Prostate gland (tissue), 2 donors: ENCODE measurements around the gene POLD1. TPM values are rescaled to one million over a fixed set of nuclear protein-coding genes. Genes with fewer than 3 reads are reported as not detected.

Experiments used
- DNase-seq: peaks from one replicate; pipeline ENCODE4 v3.0.0-alpha.2; 2019; ENCODE audit warnings: low spot score
- H3K27ac ChIP-seq, 2 donors: fragments of 200-600 bp; sonication (generic); 2 replicates each; pipeline ENCODE4 v1.5.1; 2017 to 2019
- H3K27me3 ChIP-seq: fragments of 200-600 bp; sonication (generic); replicated peaks from 2 replicates; pipeline ENCODE4 v1.5.1; 2019; ENCODE audit not compliant: insufficient read depth
- H3K36me3 ChIP-seq, 2 donors: fragments of 200-600 bp; sonication (generic); 1 replicate in 1 of 2; 2 replicates in 1 of 2; pipeline versions ENCODE4 v1.5.1 to v1.8.1; 2017 to 2019
- H3K4me1 ChIP-seq: fragments of 200-600 bp; sonication (generic); replicated peaks from 2 replicates; pipeline ENCODE4 v1.5.1; 2019
- H3K4me3 ChIP-seq, 2 donors: fragments of 200-600 bp; sonication (generic); 2 replicates each; pipeline ENCODE4 v1.5.1; 2017 to 2019
- H3K9me3 ChIP-seq: fragments of 200-600 bp; sonication (generic); 2 replicates; pipeline ENCODE4 v1.5.1; 2017
- POLR2A ChIP-seq: fragments of 450-650 bp; IDR thresholded peaks from one replicate; pipeline ENCODE4 v1.6.1; 2016; ENCODE audit warnings: antibody characterized with exemption, mild to moderate bottlenecking
- POLR2AphosphoS5 ChIP-seq: sonication (generic); formaldehyde crosslinking; IDR thresholded peaks from one replicate; pipeline ENCODE4 v1.6.1; 2017; ENCODE audit warnings: antibody characterized with exemption
- WGBS: methylation state at CpG from one replicate; pipeline ENCODE4 v1.1.5; 2018; 5-methylcytosine and 5-hydroxymethylcytosine counted together
- intact Hi-C: fragments of 100-400 bp; cut with DNase I; formaldehyde crosslinking; loops from one replicate; pipeline ENCODE4 v1.14.2; 2022
- total RNA-seq, 2 donors: library from RNA; depleted of rRNA; stranded (reverse); fragments of >200 nt; gene quantifications; one replicate each; pipeline ENCODE4 v1.1.0, GENCODE V29; 2016
- TF ChIP-seq, protein P1 (sequence below), 4 experiments: fragments of 200-600 bp in 2 of 4; fragments of 450-650 bp in 2 of 4; sonication (generic) in 2 of 4; IDR thresholded peaks; 1 replicate in 3 of 4; 2 replicates in 1 of 4; pipeline ENCODE4 v1.5.1; 2016 to 2019; ENCODE audit warnings: antibody characterized with exemption in 4 of 4, mild to moderate bottlenecking in 2 of 4, moderate library complexity in 2 of 4

Gene POLD1
- total RNA-seq, 2 donors from 2014 or later: 15.6 to 35.7 TPM

DNA sequence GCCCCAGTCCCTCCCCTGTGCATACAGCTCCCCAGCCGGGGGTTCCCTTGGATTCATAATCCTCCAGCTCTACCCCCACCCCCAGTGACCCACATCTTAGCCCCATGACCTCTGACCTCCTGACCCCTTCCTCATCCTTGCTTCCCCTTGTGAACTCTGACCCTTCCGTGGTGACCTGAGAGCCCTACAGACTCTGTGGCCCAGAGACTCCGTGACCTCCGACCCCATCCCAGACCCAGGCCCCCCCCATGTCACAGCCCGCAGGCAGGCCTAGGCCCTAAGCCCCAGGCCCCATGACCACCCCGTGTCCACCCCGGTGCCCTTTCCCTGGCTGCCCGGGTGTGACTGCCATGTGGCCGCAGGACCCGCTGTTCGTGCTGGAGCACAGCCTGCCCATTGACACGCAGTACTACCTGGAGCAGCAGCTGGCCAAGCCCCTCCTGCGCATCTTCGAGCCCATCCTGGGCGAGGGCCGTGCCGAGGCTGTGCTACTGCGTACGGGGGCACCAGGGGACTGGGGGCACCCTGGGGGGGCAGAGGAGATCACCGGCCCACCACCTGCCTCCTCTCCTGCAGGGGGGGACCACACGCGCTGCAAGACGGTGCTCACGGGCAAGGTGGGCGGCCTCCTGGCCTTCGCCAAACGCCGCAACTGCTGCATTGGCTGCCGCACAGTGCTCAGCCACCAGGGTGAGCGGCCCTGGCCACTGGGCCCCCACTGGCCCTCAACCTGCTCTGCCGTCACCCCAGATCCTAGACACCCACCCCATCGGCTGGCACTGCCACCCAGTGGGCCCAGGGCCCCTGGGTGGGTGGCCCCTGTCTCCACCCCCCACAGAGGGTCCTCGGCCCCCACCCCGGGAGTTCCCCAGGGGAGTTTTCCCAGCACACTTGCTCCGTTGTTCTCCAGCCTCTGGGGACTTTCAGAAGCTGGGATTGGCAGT, 32.2 kb downstream of the POLD1 start:
- DNase-seq: no peak
- peaks cover 3% of the 10 kb centered on the region for H3K27me3 ChIP-seq
- no peaks in the 10 kb centered on the region for H3K4me1 ChIP-seq
- H3K27ac ChIP-seq: no peak overlapping the region
- intact Hi-C loops: no loop called here
- TF ChIP-seq POLR2AphosphoS5: no peak
- no peak for TF ChIP-seq POLR2A
- TF ChIP-seq, protein P1, sequence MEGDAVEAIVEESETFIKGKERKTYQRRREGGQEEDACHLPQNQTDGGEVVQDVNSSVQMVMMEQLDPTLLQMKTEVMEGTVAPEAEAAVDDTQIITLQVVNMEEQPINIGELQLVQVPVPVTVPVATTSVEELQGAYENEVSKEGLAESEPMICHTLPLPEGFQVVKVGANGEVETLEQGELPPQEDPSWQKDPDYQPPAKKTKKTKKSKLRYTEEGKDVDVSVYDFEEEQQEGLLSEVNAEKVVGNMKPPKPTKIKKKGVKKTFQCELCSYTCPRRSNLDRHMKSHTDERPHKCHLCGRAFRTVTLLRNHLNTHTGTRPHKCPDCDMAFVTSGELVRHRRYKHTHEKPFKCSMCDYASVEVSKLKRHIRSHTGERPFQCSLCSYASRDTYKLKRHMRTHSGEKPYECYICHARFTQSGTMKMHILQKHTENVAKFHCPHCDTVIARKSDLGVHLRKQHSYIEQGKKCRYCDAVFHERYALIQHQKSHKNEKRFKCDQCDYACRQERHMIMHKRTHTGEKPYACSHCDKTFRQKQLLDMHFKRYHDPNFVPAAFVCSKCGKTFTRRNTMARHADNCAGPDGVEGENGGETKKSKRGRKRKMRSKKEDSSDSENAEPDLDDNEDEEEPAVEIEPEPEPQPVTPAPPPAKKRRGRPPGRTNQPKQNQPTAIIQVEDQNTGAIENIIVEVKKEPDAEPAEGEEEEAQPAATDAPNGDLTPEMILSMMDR (IDR thresholded peaks at IDR 0.05): no peak
- H3K4me3 ChIP-seq: no peak overlapping the region
- WGBS: 94% methylated on average over 28 of the region's 35 CpGs
- no peaks in the 10 kb centered on the region for H3K36me3 ChIP-seq
- no peaks in the 10 kb centered on the region for H3K9me3 ChIP-seq

DNA sequence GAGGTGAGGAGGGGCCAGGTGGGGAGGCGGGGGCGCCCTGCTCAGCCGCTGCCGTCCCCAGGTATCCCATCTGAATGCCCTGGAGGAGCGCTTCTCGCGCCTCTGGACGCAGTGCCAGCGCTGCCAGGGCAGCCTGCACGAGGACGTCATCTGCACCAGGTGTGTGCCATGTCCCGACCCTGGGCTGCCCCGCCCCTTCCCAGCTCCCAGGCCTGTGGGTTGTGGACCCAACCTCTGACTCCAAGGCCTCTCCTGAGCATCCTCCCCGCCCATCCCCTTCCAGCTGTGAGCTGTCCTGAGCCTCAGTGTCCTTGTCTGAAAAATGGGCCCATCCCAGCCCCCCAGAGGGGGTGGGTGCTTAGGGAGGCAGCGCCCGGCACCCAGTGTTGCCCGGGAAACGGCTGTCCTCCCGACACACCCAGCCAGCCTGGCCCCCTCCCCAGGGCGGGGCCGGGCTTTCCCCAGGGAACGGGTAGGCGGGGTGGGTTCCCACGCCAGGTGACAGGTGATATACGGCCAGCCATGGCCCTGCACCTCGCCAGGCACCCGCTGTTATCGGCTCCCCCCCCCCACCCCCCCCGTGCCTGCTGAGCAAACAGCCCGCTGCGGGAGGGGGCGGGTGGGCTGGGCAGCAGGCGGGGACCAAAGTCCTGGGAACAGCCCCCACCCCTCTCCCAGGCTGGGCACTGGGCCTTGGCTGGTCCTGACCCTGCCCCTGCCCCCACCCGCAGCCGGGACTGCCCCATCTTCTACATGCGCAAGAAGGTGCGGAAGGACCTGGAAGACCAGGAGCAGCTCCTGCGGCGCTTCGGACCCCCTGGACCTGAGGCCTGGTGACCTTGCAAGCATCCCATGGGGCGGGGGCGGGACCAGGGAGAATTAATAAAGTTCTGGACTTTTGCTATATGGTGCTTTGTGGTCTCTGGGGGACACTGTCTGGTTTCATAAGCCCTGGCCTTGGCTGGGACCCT, 33.2 kb downstream of the POLD1 start:
- H3K4me1 ChIP-seq: no peaks in the 10 kb centered on the region
- peaks cover 3% of the 10 kb centered on the region for H3K27me3 ChIP-seq
- intact Hi-C loops: no loop called here
- no peak overlapping the region for H3K27ac ChIP-seq
- no peaks in the 10 kb centered on the region for H3K36me3 ChIP-seq
- TF ChIP-seq POLR2A: no peak
- WGBS: 69% methylated on average over 33 of the region's 42 CpGs
- no peak overlapping the region for H3K4me3 ChIP-seq
- no peak for DNase-seq
- H3K9me3 ChIP-seq: no peaks in the 10 kb centered on the region

DNA sequence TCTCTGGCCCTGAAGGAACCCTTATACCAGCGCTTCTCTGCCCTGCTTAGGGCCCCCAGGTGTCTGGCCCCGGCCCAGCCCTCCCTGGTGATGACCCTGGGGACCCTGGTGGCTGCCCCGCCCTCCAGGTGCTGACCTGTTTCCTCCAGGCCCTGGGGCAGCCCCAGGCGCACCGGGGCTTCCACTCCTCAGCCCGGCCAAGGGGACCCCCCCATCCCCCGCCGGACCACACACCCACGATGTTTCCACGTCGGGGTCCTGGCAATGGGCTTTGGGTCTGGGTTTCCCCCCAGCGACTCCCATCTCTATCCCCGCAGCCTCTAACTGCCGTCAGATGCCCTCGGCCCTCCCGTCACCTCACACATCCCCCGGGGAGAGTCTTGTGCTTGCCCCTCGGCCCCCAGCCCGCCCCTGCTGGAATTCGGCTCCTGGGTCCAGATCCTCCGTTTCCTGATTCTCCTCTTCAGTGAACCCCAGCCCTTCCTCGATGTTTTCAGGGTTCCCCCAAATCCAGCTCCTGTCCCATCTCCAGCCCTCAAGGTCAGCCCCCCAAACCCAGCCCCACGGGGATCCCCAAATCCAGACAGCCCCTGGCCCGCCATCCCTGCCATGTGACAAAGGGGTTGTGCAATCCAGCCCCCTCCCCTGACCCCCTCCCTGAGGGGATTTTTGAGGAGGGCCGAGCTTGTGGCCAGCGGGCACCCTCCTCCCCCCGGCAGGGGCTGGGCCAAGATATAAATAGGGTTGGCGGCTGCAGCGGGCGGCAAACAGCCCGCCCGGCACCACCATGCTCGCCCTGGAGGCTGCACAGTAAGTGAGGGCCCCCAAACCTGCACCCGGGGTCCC, 34.3 kb downstream of the POLD1 start, which contains the start of gene SPIB:
TSS of gene SPIB (plus strand) at position 763 of the 846 bp plus-strand sequence. CDS start at position 788, 25 bp downstream.
- Histone ChIP-seq H3K27ac (no peak within 1 kb of the TSS), H3K4me1 (no peaks in the 10 kb centered on the region), H3K27me3 (peaks cover 3% of the 10 kb centered on the region), H3K4me3 (no peak within 1 kb of the TSS), H3K36me3 (no peaks in the 10 kb centered on the region), H3K9me3 (no peaks in the 10 kb centered on the region)
- intact Hi-C loops: no loop called here
- DNase-seq: no peak
- TF ChIP-seq POLR2A (no peak), POLR2AphosphoS5 (no peak)
- TF ChIP-seq, protein P1 (IDR thresholded peaks at IDR 0.05): no peak
- WGBS: 28% methylated on average over 29 of the region's 34 CpGs

DNA sequence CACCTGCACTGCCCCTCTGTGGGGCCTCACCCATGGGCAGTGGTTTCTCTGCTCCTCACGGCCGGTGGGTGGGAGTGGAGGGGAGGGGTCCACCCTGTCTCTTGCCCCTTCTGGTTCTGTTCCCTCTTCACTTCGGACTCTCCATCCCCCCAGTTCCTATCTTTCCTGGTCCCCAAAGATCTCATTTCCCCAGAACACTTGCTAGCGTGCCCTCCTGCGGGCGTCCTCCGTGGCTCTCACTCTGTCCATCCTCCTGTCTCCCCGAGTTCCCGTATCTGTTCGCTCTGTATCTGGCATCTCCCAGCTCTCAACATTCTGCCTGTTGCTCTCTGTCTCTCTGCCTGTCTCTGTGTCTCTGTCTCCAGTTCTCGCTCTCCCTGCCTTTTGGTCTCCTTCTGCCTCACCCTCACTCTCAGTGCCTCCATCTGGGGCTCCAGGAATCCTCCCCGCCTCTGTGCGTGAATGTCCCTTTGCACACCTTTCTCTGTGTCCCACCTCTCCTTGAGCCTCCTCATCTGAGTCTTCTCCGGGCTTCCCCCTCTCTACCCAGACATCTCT, 35.0 kb downstream of the POLD1 start:
- no peak for DNase-seq
- 10% methylated on average over 14 of the region's 14 CpGs for WGBS
- TF ChIP-seq, protein P1 (IDR thresholded peaks at IDR 0.05): no peak
- TF ChIP-seq POLR2A (no peak), POLR2AphosphoS5 (no peak)
- Histone ChIP-seq H3K4me1 (no peaks in the 10 kb centered on the region), H3K9me3 (no peaks in the 10 kb centered on the region), H3K4me3 (no peak overlapping the region), H3K27ac (no peak overlapping the region), H3K27me3 (peaks cover 3% of the 10 kb centered on the region), H3K36me3 (no peaks in the 10 kb centered on the region)
- intact Hi-C loops: no loop called here
